Thyroid gland (tissue), 4 donors: Measurements from ENCODE around the gene JSRP1. TPM values are rescaled to one million over a fixed set of nuclear protein-coding genes. Genes with fewer than 3 reads are reported as not detected.

Experiments used
- microRNA counts, 2 donors: library from miRNA; unstranded; fragments of <30 nt; microRNA quantifications; one replicate each; lab custom pipeline; 2016 to 2017
- microRNA-seq: library from miRNA; unstranded; fragments of <30 nt; microRNA quantifications from one replicate; pipeline ENCODE4, GENCODE V29; 2016
- small RNA-seq: library from RNA; depleted of rRNA; stranded (forward); fragments of <200 nt; gene quantifications from one replicate; pipeline ENCODE3, GENCODE V24; 2016
- total RNA-seq, 4 donors: library from RNA; depleted of rRNA; stranded (reverse); fragments of >200 nt; gene quantifications; one replicate each; pipeline ENCODE4 v1.2.3, GENCODE V29; 2016

Gene JSRP1
- total RNA-seq, 4 donors from 2014 or later: not detected

MicroRNAs encoded within 50 kb of the gene (microRNA counts, 767-probe panel; counts per million panel counts)
- 0 counts per million in 2 donors for microRNA hsa-miR-1227 (lab: Ali Mortazavi, UCI)

Small RNA genes within 50 kb of the gene (microRNA-seq; reads per million reads assigned to microRNA genes)
- gene MIR1227: 3.3 reads per million
- not detected for gene MIR4321

Small RNA genes within 50 kb of the gene (small RNA-seq; reads per million reads assigned to genes)
- gene MIR1227: not detected

Other genes with a start within 250 kb of the JSRP1 start
- gene BTBD2, start 240.7 kb downstream of the JSRP1 start, total RNA-seq: 10 to 100 TPM; 74.8 to 89.9 (median 76.2) TPM
- 100 to 1,000 TPM; 106 to 161 (median 123) TPM for gene MKNK2, start 205.2 kb downstream of the JSRP1 start, total RNA-seq
- 10 to 100 TPM; 18.5 to 40.4 (median 26.6) TPM for gene MOB3A, start 160.1 kb downstream of the JSRP1 start, total RNA-seq
- gene IZUMO4, start 159.5 kb downstream of the JSRP1 start, total RNA-seq: 1 to 10 TPM; 1.1 to 4.2 (median 2.9) TPM
- 100 to 1,000 TPM in 3 of 4 donors, 10 to 100 TPM in 1; 62.5 to 121 (median 118) TPM for gene AP3D1, start 104.9 kb downstream of the JSRP1 start, total RNA-seq
- gene DOT1L, start 92.5 kb downstream of the JSRP1 start, total RNA-seq: 10 to 100 TPM; 10.2 to 31.1 (median 17.2) TPM
- 100 to 1,000 TPM in 3 of 4 donors, 10 to 100 TPM in 1; 86.7 to 179 (median 131) TPM for gene PLEKHJ1, start 20.1 kb downstream of the JSRP1 start, total RNA-seq
- gene SF3A2, start 19.6 kb downstream of the JSRP1 start, total RNA-seq: 10 to 100 TPM; 25.7 to 39.8 (median 30.3) TPM
- gene AMH, start 7.1 kb downstream of the JSRP1 start, total RNA-seq: 1 to 10 TPM in 1 of 4 donors, under 1 TPM in 1, not detected in 2; 0.33 to 4.2 TPM
- 1 to 10 TPM in 1 of 4 donors, under 1 TPM in 3; 0.27 to 1.6 (median 0.59) TPM for gene PEAK3, start 25.8 kb upstream of the JSRP1 start, total RNA-seq
- under 1 TPM in 1 of 4 donors, not detected in 3; 0.45 TPM for gene LINGO3, start 51.7 kb upstream of the JSRP1 start, total RNA-seq
- gene LSM7, start 72.2 kb upstream of the JSRP1 start, total RNA-seq: 100 to 1,000 TPM in 1 of 4 donors, 10 to 100 TPM in 3; 21.1 to 139 (median 55.1) TPM
- gene SPPL2B, start 72.3 kb upstream of the JSRP1 start, total RNA-seq: 10 to 100 TPM; 47.8 to 97.8 (median 67.3) TPM
- gene TMPRSS9, start 103.8 kb upstream of the JSRP1 start, total RNA-seq: under 1 TPM in 2 of 4 donors, not detected in 2; 0.13 to 0.78 TPM
- gene TIMM13, start 171.2 kb upstream of the JSRP1 start, total RNA-seq: 10 to 100 TPM; 27.4 to 52.9 (median 45.0) TPM
- gene LMNB2, start 200.5 kb upstream of the JSRP1 start, total RNA-seq: 10 to 100 TPM; 14.4 to 34.6 (median 27.6) TPM
- gene GADD45B, start 219.7 kb upstream of the JSRP1 start, total RNA-seq: 100 to 1,000 TPM; 148 to 250 (median 195) TPM